Stimulated activated effector memory CD8-positive, alpha-beta T cell treated with anti-CD3 and anti-CD28 coated beads, Interleukin-12 subunit alpha, Interleukin-12 subunit beta, amount 100 ng/mL, for 72 hours (primary cell): ENCODE data around the gene DUT.
"Not testable (repeated sequence)": the region's sequence is repeated elsewhere in the genome, so short reads cannot be mapped to it uniquely, and the experiment has no call there.

ENCODE experiments used
- ATAC-seq: fragments of 150-1000 bp; cut with Tn5 transposase; 2 replicates; pipeline ENCODE4 v1.10.0; 2021
- DNase-seq, 2 donors: peaks; one replicate each; pipeline ENCODE4 v3.0.0; 2021 to 2022; ENCODE audit warnings: low spot score in 2 of 2
- H3K27ac Mint-ChIP-seq: one replicate; pipeline ENCODE4 v1.8.0; 2022; ENCODE audit warnings: mild to moderate bottlenecking, mixed read lengths
- H3K36me3 Mint-ChIP-seq: one replicate; pipeline ENCODE4 v1.8.0; 2022; ENCODE audit warnings: mild to moderate bottlenecking, mixed read lengths
- H3K4me1 Mint-ChIP-seq: one replicate; pipeline ENCODE4 v1.8.0; 2022; ENCODE audit warnings: mixed read lengths
- H3K4me3 Mint-ChIP-seq: one replicate; pipeline ENCODE4 v1.8.0; 2022; ENCODE audit warnings: mild to moderate bottlenecking, mixed read lengths
- H3K9me3 Mint-ChIP-seq: one replicate; pipeline ENCODE4 v1.8.0; 2022; ENCODE audit warnings: mixed read lengths

Gene DUT

GRCh38 chr15:48315041-48315440, 16.2 kb upstream of the DUT start:
- Mint-ChIP-seq H3K9me3 (no peaks in the 10 kb centered on the region), H3K4me3 (no peak overlapping the region), H3K27ac (no peak overlapping the region), H3K36me3 (no peaks in the 10 kb centered on the region), H3K4me1 (no peaks in the 10 kb centered on the region)
- ATAC-seq (no peak), DNase-seq (no peak)

- ATAC-seq (no peak), DNase-seq (no peak)
- Mint-ChIP-seq H3K9me3 (no peaks in the 10 kb centered on the region), H3K4me3 (no peak overlapping the region), H3K4me1 (no peaks in the 10 kb centered on the region), H3K36me3 (no peaks in the 10 kb centered on the region), H3K27ac (no peak overlapping the region)
These were observed 14.0 kb upstream of the DUT start for GRCh38 chr15:48317221-48317620.

GRCh38 chr15:48318131-48318530, 13.1 kb upstream of the DUT start:
- Mint-ChIP-seq H3K4me3 (no peak overlapping the region), H3K36me3 (no peaks in the 10 kb centered on the region), H3K9me3 (no peaks in the 10 kb centered on the region), H3K4me1 (no peaks in the 10 kb centered on the region), H3K27ac (no peak overlapping the region)
- DNase-seq (no peak), ATAC-seq (no peak)

- H3K4me1 Mint-ChIP-seq = no peaks in the 10 kb centered on the region
- DNase-seq = no peak
- ATAC-seq = no peak
- no peak overlapping the region for H3K4me3 Mint-ChIP-seq
- H3K9me3 Mint-ChIP-seq = no peaks in the 10 kb centered on the region
- H3K36me3 Mint-ChIP-seq = no peaks in the 10 kb centered on the region
- no peak overlapping the region for H3K27ac Mint-ChIP-seq
These were observed 7.9 kb upstream of the DUT start for GRCh38 chr15:48323294-48323693.

GRCh38 chr15:48324949-48325348, 6.3 kb upstream of the DUT start:
- no peaks in the 10 kb centered on the region for H3K9me3 Mint-ChIP-seq
- ATAC-seq = no peak
- H3K4me1 Mint-ChIP-seq = peaks cover 2% of the 10 kb centered on the region
- H3K4me3 Mint-ChIP-seq = no peak overlapping the region
- H3K27ac Mint-ChIP-seq = no peak overlapping the region
- H3K36me3 Mint-ChIP-seq = no peaks in the 10 kb centered on the region
- no peak for DNase-seq

- H3K4me1 Mint-ChIP-seq = peaks cover 6% of the 10 kb centered on the region
- DNase-seq (no peak), ATAC-seq (no peak)
- no peak overlapping the region for H3K27ac Mint-ChIP-seq
- no peaks in the 10 kb centered on the region for H3K9me3 Mint-ChIP-seq
- no peak overlapping the region for H3K4me3 Mint-ChIP-seq
- H3K36me3 Mint-ChIP-seq = no peaks in the 10 kb centered on the region
These were observed 5.8 kb upstream of the DUT start for GRCh38 chr15:48325400-48325799.

GRCh38 chr15:48326180-48326579, 5.0 kb upstream of the DUT start:
- not testable (repeated sequence) for ATAC-seq, H3K27ac Mint-ChIP-seq

GRCh38 chr15:48330105-48330785, 984 bp upstream of the DUT start:
- peak overlapping the region; percentile 94 for H3K27ac Mint-ChIP-seq
- H3K36me3 Mint-ChIP-seq = peaks cover 38% of the 10 kb centered on the region
- no peak for DNase-seq
- H3K9me3 Mint-ChIP-seq = no peaks in the 10 kb centered on the region
- no peak for ATAC-seq
- peak overlapping the region; percentile 90 for H3K4me3 Mint-ChIP-seq
- H3K4me1 Mint-ChIP-seq = peaks cover 32% of the 10 kb centered on the region

More at GRCh38 chr15:48326180-48326579, 5.0 kb upstream of the DUT start:
- not testable (repeated sequence) for DNase-seq, H3K4me3 Mint-ChIP-seq, H3K9me3 Mint-ChIP-seq, H3K4me1 Mint-ChIP-seq, H3K36me3 Mint-ChIP-seq

GRCh38 chr15:48331796-48332641, 790 bp downstream of the DUT start:
- peak; percentile 56 to 87 for DNase-seq
- Mint-ChIP-seq H3K36me3 (peaks cover 56% of the 10 kb centered on the region), H3K4me3 (peak overlapping the region; percentile 90), H3K27ac (peak overlapping the region; percentile 94), H3K4me1 (peaks cover 37% of the 10 kb centered on the region), H3K9me3 (no peaks in the 10 kb centered on the region)
- peak; percentile 78 for ATAC-seq

GRCh38 chr15:48332642-48333034, 1.4 kb downstream of the DUT start:
- peak overlapping the region; percentile 90 for H3K4me3 Mint-ChIP-seq
- peak in 1 of 2 donors; percentile 2 for DNase-seq
- H3K36me3 Mint-ChIP-seq = peaks cover 62% of the 10 kb centered on the region
- no peaks in the 10 kb centered on the region for H3K9me3 Mint-ChIP-seq
- H3K27ac Mint-ChIP-seq = peak overlapping the region; percentile 94
- no peak for ATAC-seq
- peaks cover 37% of the 10 kb centered on the region for H3K4me1 Mint-ChIP-seq

- peak overlapping the region; percentile 90 for H3K4me3 Mint-ChIP-seq
- H3K4me1 Mint-ChIP-seq = peaks cover 37% of the 10 kb centered on the region
- H3K9me3 Mint-ChIP-seq = no peaks in the 10 kb centered on the region
- ATAC-seq (no peak), DNase-seq (no peak)
- H3K27ac Mint-ChIP-seq = peak overlapping the region; percentile 94
- H3K36me3 Mint-ChIP-seq = peaks cover 71% of the 10 kb centered on the region
These were observed 2.3 kb downstream of the DUT start for GRCh38 chr15:48333540-48333939.

- Mint-ChIP-seq H3K36me3 (peaks cover 78% of the 10 kb centered on the region), H3K4me1 (peaks cover 37% of the 10 kb centered on the region), H3K9me3 (no peaks in the 10 kb centered on the region), H3K27ac (no peak overlapping the region), H3K4me3 (peak overlapping the region; percentile 90)
- DNase-seq = no peak
- ATAC-seq = no peak
These were observed 3.0 kb downstream of the DUT start for GRCh38 chr15:48334260-48334659.

GRCh38 chr15:48336940-48337339, 5.7 kb downstream of the DUT start:
- Mint-ChIP-seq H3K4me3 (no peak overlapping the region), H3K36me3 (peaks cover 98% of the 10 kb centered on the region), H3K27ac (peak overlapping the region; percentile 32), H3K9me3 (no peaks in the 10 kb centered on the region), H3K4me1 (peaks cover 30% of the 10 kb centered on the region)
- ATAC-seq (peak; percentile 38), DNase-seq (no peak)

- H3K27ac Mint-ChIP-seq = no peak overlapping the region
- H3K9me3 Mint-ChIP-seq = no peaks in the 10 kb centered on the region
- H3K36me3 Mint-ChIP-seq = peaks cover 100% of the 10 kb centered on the region
- peaks cover 27% of the 10 kb centered on the region for H3K4me1 Mint-ChIP-seq
- no peak for ATAC-seq
- no peak for DNase-seq
- H3K4me3 Mint-ChIP-seq = no peak overlapping the region
These were observed 6.4 kb downstream of the DUT start for GRCh38 chr15:48337607-48338006.

- no peak for ATAC-seq
- Mint-ChIP-seq H3K36me3 (peaks cover 90% of the 10 kb centered on the region), H3K4me3 (no peak overlapping the region), H3K27ac (peak overlapping the region; percentile 56), H3K9me3 (no peaks in the 10 kb centered on the region), H3K4me1 (peaks cover 6% of the 10 kb centered on the region)
- no peak for DNase-seq
These were observed 8.9 kb downstream of the DUT start for GRCh38 chr15:48340111-48340510.

- no peak for DNase-seq
- peaks cover 63% of the 10 kb centered on the region for H3K36me3 Mint-ChIP-seq
- no peaks in the 10 kb centered on the region for H3K4me1 Mint-ChIP-seq
- no peak overlapping the region for H3K4me3 Mint-ChIP-seq
- H3K27ac Mint-ChIP-seq = no peak overlapping the region
- no peaks in the 10 kb centered on the region for H3K9me3 Mint-ChIP-seq
- no peak for ATAC-seq
These were observed 12.6 kb downstream of the DUT start for GRCh38 chr15:48343865-48344264.
